HG03097 (cell line): Measurements from ENCODE around the gene RAB1A.

Experiments
- ATAC-seq: cut with Tn5 transposase; IDR thresholded peaks from one replicate; pipeline ENCODE4 v1.9.1; 2021; ENCODE audit not compliant: unreplicated experiment, low FRiP score

RAB1A gene

GRCh38 chr2:65098741-65099140 lies 31.2 kb downstream of the RAB1A start:
- ATAC-seq: no peak

GRCh38 chr2:65097844-65098243 lies 32.1 kb downstream of the RAB1A start:
- ATAC-seq: no peak

- no peak for ATAC-seq
Measured at GRCh38 chr2:65096948-65097347, 33.0 kb downstream of the RAB1A start.

- ATAC-seq: no peak
Measured at GRCh38 chr2:65093211-65093610, 36.7 kb downstream of the RAB1A start.

GRCh38 chr2:65092791-65093190 lies 37.1 kb downstream of the RAB1A start:
- ATAC-seq: no peak

GRCh38 chr2:65085148-65085547 lies 44.8 kb downstream of the RAB1A start:
- ATAC-seq: no peak

GRCh38 chr2:65081232-65081685 lies 48.6 kb downstream of the RAB1A start:
- no peak for ATAC-seq

- no peak for ATAC-seq
Measured at GRCh38 chr2:65079017-65079416, 50.9 kb downstream of the RAB1A start.

GRCh38 chr2:65077898-65078297 lies 52.0 kb downstream of the RAB1A start:
- no peak for ATAC-seq

- no peak for ATAC-seq
Measured at GRCh38 chr2:65076345-65076710, 53.6 kb downstream of the RAB1A start.

GRCh38 chr2:65075605-65076344 lies 54.1 kb downstream of the RAB1A start:
- no peak for ATAC-seq

GRCh38 chr2:65075176-65075575 lies 54.7 kb downstream of the RAB1A start:
- no peak for ATAC-seq

GRCh38 chr2:65073879-65074565 lies 55.9 kb downstream of the RAB1A start:
- ATAC-seq: no peak

GRCh38 chr2:65072181-65072970 lies 57.5 kb downstream of the RAB1A start:
- ATAC-seq: no peak

- no peak for ATAC-seq
Measured at GRCh38 chr2:65071499-65072180, 58.3 kb downstream of the RAB1A start.

GRCh38 chr2:65070856-65071255 lies 59.0 kb downstream of the RAB1A start:
- no peak for ATAC-seq

- no peak for ATAC-seq
Measured at GRCh38 chr2:65070172-65070830, 59.6 kb downstream of the RAB1A start.

GRCh38 chr2:65069439-65069824 lies 60.5 kb downstream of the RAB1A start:
- no peak for ATAC-seq

- ATAC-seq: no peak
Measured at GRCh38 chr2:65067806-65068553, 61.9 kb downstream of the RAB1A start.
